ENCODE measurements around the gene LMAN2. TPM values are rescaled to one million over a fixed set of nuclear protein-coding genes. Genes with fewer than 3 reads are reported as not detected.

LMAN2 gene
- total RNA-seq, 1 donor from 2014 or later = 88.0 TPM

- no peak for TF ChIP-seq CTCF (IDR thresholded peaks at IDR 0.05)
- Mint-ChIP-seq H3K4me3 (peak overlapping the region; percentile 90), H3K36me3 (ENCODE audit: low read depth) (peaks cover 22% of the 10 kb centered on the region), H3K27ac (peak overlapping the region; percentile 89), H3K4me1 (peaks cover 87% of the 10 kb centered on the region), H3K9me3 (no peaks in the 10 kb centered on the region), H3K27me3 (no peaks in the 10 kb centered on the region)
- ATAC-seq (ENCODE audit: low read depth) = no peak
- no peak for DNase-seq
- intact Hi-C loops (cut with micrococcal nuclease) = loop anchor here (1.0 to 5.0 kb wide), 5 partner anchors 186 to 914 kb away; partner anchors contain the start of genes HIGD2A, NOP16, RNF44 and UIMC1
- CTCF ChIA-PET = interaction anchor here (0.8 to 1.6 kb wide), 5 partner anchors 9 to 189 kb away, joined by 3 to 6 read pairs (median 3); no protein-coding TSS in a partner anchor
- POLR2A ChIA-PET = interaction anchor here (0.9 to 3.3 kb wide), 7 partner anchors 10 to 177 kb away, joined by 3 to 21 read pairs (median 4); partner anchors contain the start of genes LMAN2 and RGS14
Observed at GRCh38 chr5:177300951-177301350, 50.5 kb downstream of the LMAN2 start.

GRCh38 chr5:177300236-177300880 is 51.1 kb downstream of the LMAN2 start:
- no peaks in the 10 kb centered on the region for H3K9me3 Mint-ChIP-seq
- TF ChIP-seq CTCF (IDR thresholded peaks at IDR 0.05) = no peak
- H3K27me3 Mint-ChIP-seq = no peaks in the 10 kb centered on the region
- ChIA-PET POLR2A (interaction anchor here (0.6 to 3.3 kb wide), 6 partner anchors 8 to 169 kb away, joined by 3 to 14 read pairs (median 4); no protein-coding TSS in a partner anchor), CTCF (interaction anchor here (1.0 to 3.4 kb wide), 5 partner anchors 9 to 188 kb away, joined by 3 to 10 read pairs (median 4); no protein-coding TSS in a partner anchor)
- peaks cover 88% of the 10 kb centered on the region for H3K4me1 Mint-ChIP-seq
- peak; percentile 63 for ATAC-seq (ENCODE audit: low read depth)
- peak; percentile 62 for DNase-seq
- H3K27ac Mint-ChIP-seq = peak overlapping the region; percentile 89
- peaks cover 22% of the 10 kb centered on the region for H3K36me3 Mint-ChIP-seq (ENCODE audit: low read depth)
- peak overlapping the region; percentile 90 for H3K4me3 Mint-ChIP-seq
- intact Hi-C loops (cut with micrococcal nuclease) = loop anchor here (1.0 to 5.0 kb wide), 5 partner anchors 186 to 913 kb away; partner anchors contain the start of genes HIGD2A, NOP16, RNF44 and UIMC1

GRCh38 chr5:177299697-177300096 is 51.8 kb downstream of the LMAN2 start:
- TF ChIP-seq CTCF (IDR thresholded peaks at IDR 0.05) = no peak
- Mint-ChIP-seq H3K4me1 (peaks cover 88% of the 10 kb centered on the region), H3K9me3 (no peaks in the 10 kb centered on the region), H3K27ac (peak overlapping the region; percentile 87), H3K36me3 (ENCODE audit: low read depth) (peaks cover 26% of the 10 kb centered on the region), H3K27me3 (no peaks in the 10 kb centered on the region), H3K4me3 (no peak overlapping the region)
- POLR2A ChIA-PET = interaction anchor here (0.6 to 3.3 kb wide), 6 partner anchors 9 to 168 kb away, joined by 3 to 14 read pairs (median 4); no protein-coding TSS in a partner anchor
- ATAC-seq (ENCODE audit: low read depth) (no peak), DNase-seq (no peak)
- intact Hi-C loops (cut with micrococcal nuclease) = loop anchor here (1.0 to 5.0 kb wide), 5 partner anchors 185 to 912 kb away; partner anchors contain the start of genes HIGD2A, NOP16, RNF44 and UIMC1
- CTCF ChIA-PET = interaction anchor here (1.1 to 3.4 kb wide), 3 partner anchors 10 to 61 kb away, joined by 3 to 10 read pairs (median 4); no protein-coding TSS in a partner anchor

- ATAC-seq (ENCODE audit: low read depth) = no peak
- Mint-ChIP-seq H3K9me3 (no peaks in the 10 kb centered on the region), H3K27me3 (no peaks in the 10 kb centered on the region), H3K27ac (peak overlapping the region; percentile 25), H3K4me1 (peaks cover 78% of the 10 kb centered on the region), H3K4me3 (no peak overlapping the region), H3K36me3 (ENCODE audit: low read depth) (peaks cover 39% of the 10 kb centered on the region)
- intact Hi-C loops (cut with micrococcal nuclease) = no loop called here
- no peak for TF ChIP-seq CTCF (IDR thresholded peaks at IDR 0.05)
- ChIA-PET POLR2A (no interaction called here), CTCF (interaction anchor here (1.4 to 3.4 kb wide), 2 partner anchors 12 to 637 kb away, joined by 3 to 10 read pairs; no protein-coding TSS in a partner anchor)
- no peak for DNase-seq
Observed at GRCh38 chr5:177297922-177298321, 53.5 kb downstream of the LMAN2 start.

GRCh38 chr5:177296581-177296980 is 54.9 kb downstream of the LMAN2 start:
- peaks cover 52% of the 10 kb centered on the region for H3K36me3 Mint-ChIP-seq (ENCODE audit: low read depth)
- H3K27ac Mint-ChIP-seq = peak overlapping the region; percentile 75
- ChIA-PET CTCF (interaction anchor here (0.8 to 1.4 kb wide), 2 partner anchors 13 to 636 kb away, joined by 3 read pairs; no protein-coding TSS in a partner anchor), POLR2A (interaction anchor here (0.5 to 1.3 kb wide), 2 partner anchors 13 to 49 kb away, joined by 3 read pairs; no protein-coding TSS in a partner anchor)
- H3K4me1 Mint-ChIP-seq = peaks cover 68% of the 10 kb centered on the region
- no peaks in the 10 kb centered on the region for H3K9me3 Mint-ChIP-seq
- intact Hi-C loops (cut with micrococcal nuclease) = no loop called here
- H3K27me3 Mint-ChIP-seq = no peaks in the 10 kb centered on the region
- DNase-seq (no peak), ATAC-seq (ENCODE audit: low read depth) (no peak)
- TF ChIP-seq CTCF (IDR thresholded peaks at IDR 0.05) = no peak
- no peak overlapping the region for H3K4me3 Mint-ChIP-seq
